ENCODE data around the gene OR1L8.

- TF ChIP-seq POLR2A (IDR thresholded peaks at IDR 0.05) (no peak), CTCF (IDR thresholded peaks at IDR 0.05) (no peak)
Measured at GRCh38 chr9:122567901-122568300, 15.3 kb downstream of the OR1L8 start.

Measured in lower leg skin (tissue), 3 donors.